ENCODE data around the gene KIFC3. TPM values are rescaled to one million over a fixed set of nuclear protein-coding genes. Genes with fewer than 3 reads are reported as not detected.

The KIFC3 gene
- total RNA-seq, 4 donors from 2014 or later: 50.9 to 87.0 (median 60.2) TPM

- Histone ChIP-seq H3K9me3 (no peaks in the 10 kb centered on the region), H3K4me3 (no peak overlapping the region), H3K27ac (peak overlapping the region in 2 of 4 donors; percentile 34 to 44), H3K27me3 (no peaks in the 10 kb centered on the region), H3K36me3 (peaks cover 0 to 90% (median 3%) of the 10 kb centered on the region in 3 donors), H3K4me1 (peaks cover 0 to 37% (median 8%) of the 10 kb centered on the region in 4 donors)
- TF ChIP-seq POLR2A (IDR thresholded peaks at IDR 0.05): no peak
- no peak for TF ChIP-seq CTCF (IDR thresholded peaks at IDR 0.05)
- no peak for TF ChIP-seq EP300 (IDR thresholded peaks at IDR 0.05)
- 49 to 79% methylated on average over 8 to 17 of the region's 17 CpGs for WGBS, 2 donors
- no peak for DNase-seq (ENCODE audit: low spot score in 2 of 2)
Observed at GRCh38 chr16:57788252-57788841, 13.9 kb downstream of the KIFC3 start.

- Histone ChIP-seq H3K4me3 (no peak overlapping the region), H3K9me3 (no peaks in the 10 kb centered on the region), H3K27ac (peak overlapping the region in 2 of 4 donors; percentile 44 to 78), H3K4me1 (peaks cover 0 to 37% (median 8%) of the 10 kb centered on the region in 4 donors), H3K36me3 (peaks cover 0 to 91% (median 3%) of the 10 kb centered on the region in 3 donors), H3K27me3 (no peaks in the 10 kb centered on the region)
- WGBS, 2 donors: 74 to 75% methylated on average over 6 to 8 of the region's 8 CpGs
- no peak for TF ChIP-seq EP300 (IDR thresholded peaks at IDR 0.05)
- no peak for TF ChIP-seq CTCF (IDR thresholded peaks at IDR 0.05)
- TF ChIP-seq POLR2A (IDR thresholded peaks at IDR 0.05): no peak
- DNase-seq (ENCODE audit: low spot score in 2 of 2): no peak
Observed at GRCh38 chr16:57787519-57787905, 14.8 kb downstream of the KIFC3 start.

- Histone ChIP-seq H3K36me3 (peaks cover 0 to 91% (median 3%) of the 10 kb centered on the region in 3 donors), H3K9me3 (no peaks in the 10 kb centered on the region), H3K27ac (peak overlapping the region in 2 of 4 donors; percentile 44 to 78), H3K4me3 (no peak overlapping the region), H3K27me3 (no peaks in the 10 kb centered on the region), H3K4me1 (peaks cover 0 to 33% (median 7%) of the 10 kb centered on the region in 4 donors)
- peak in 1 of 2 donors; percentile 10 for TF ChIP-seq EP300 (IDR thresholded peaks at IDR 0.05)
- no peak for TF ChIP-seq CTCF (IDR thresholded peaks at IDR 0.05)
- no peak for TF ChIP-seq POLR2A (IDR thresholded peaks at IDR 0.05)
- 45 to 66% methylated on average over 21 to 26 of the region's 26 CpGs for WGBS, 2 donors
- no peak for DNase-seq (ENCODE audit: low spot score in 2 of 2)
Observed at GRCh38 chr16:57786632-57787518, 15.4 kb downstream of the KIFC3 start.

- Histone ChIP-seq H3K36me3 (peaks cover 0 to 87% (median 3%) of the 10 kb centered on the region in 3 donors), H3K4me3 (no peak overlapping the region), H3K9me3 (no peaks in the 10 kb centered on the region), H3K27me3 (no peaks in the 10 kb centered on the region), H3K27ac (peak overlapping the region in 2 of 4 donors; percentile 44 to 74), H3K4me1 (peaks cover 0 to 23% (median 4%) of the 10 kb centered on the region in 4 donors)
- TF ChIP-seq POLR2A (IDR thresholded peaks at IDR 0.05) (no peak), CTCF (IDR thresholded peaks at IDR 0.05) (no peak), EP300 (IDR thresholded peaks at IDR 0.05) (no peak)
- DNase-seq (ENCODE audit: low spot score in 2 of 2): no peak
- WGBS, 2 donors: 90 to 91% methylated on average over 8 of the region's 8 CpGs
Observed at GRCh38 chr16:57785924-57786323, 16.4 kb downstream of the KIFC3 start.

GRCh38 chr16:57785385-57785784 lies 16.9 kb downstream of the KIFC3 start:
- Histone ChIP-seq H3K4me1 (peaks cover 0 to 21% (median 4%) of the 10 kb centered on the region in 4 donors), H3K27ac (no peak overlapping the region), H3K27me3 (no peaks in the 10 kb centered on the region), H3K36me3 (peaks cover 0 to 82% (median 3%) of the 10 kb centered on the region in 3 donors), H3K9me3 (no peaks in the 10 kb centered on the region), H3K4me3 (no peak overlapping the region)
- TF ChIP-seq CTCF (IDR thresholded peaks at IDR 0.05): no peak
- no peak for TF ChIP-seq POLR2A (IDR thresholded peaks at IDR 0.05)
- TF ChIP-seq EP300 (IDR thresholded peaks at IDR 0.05): no peak
- 94 to 100% methylated on average over 4 to 10 of the region's 10 CpGs for WGBS, 2 donors
- no peak for DNase-seq (ENCODE audit: low spot score in 2 of 2)
